GM18505 (cell line): ENCODE results near the gene GRIN2A.

ENCODE experiments used
- ATAC-seq: cut with Tn5 transposase; IDR thresholded peaks from one replicate; pipeline ENCODE4 v1.9.1; 2021; ENCODE audit not compliant: unreplicated experiment
- POLR2A ChIP-seq: IDR thresholded peaks from 4 replicates; pipeline ENCODE4 v1.6.1; 2011; ENCODE audit warnings: borderline replicate concordance; ENCODE audit not compliant: insufficient read depth, insufficient read length; ENCODE audit errors: extremely low read depth

GRIN2A gene

GRCh38 chr16:10172848-10173655 is 9.2 kb downstream of the GRIN2A start:
- ATAC-seq, result no peak
- TF ChIP-seq POLR2A, result no peak

GRCh38 chr16:10171221-10171620 is 11.0 kb downstream of the GRIN2A start:
- no peak for TF ChIP-seq POLR2A
- no peak for ATAC-seq

- no peak for TF ChIP-seq POLR2A
- no peak for ATAC-seq
Measured at GRCh38 chr16:10169904-10170410, 12.3 kb downstream of the GRIN2A start.

GRCh38 chr16:10169031-10169430 is 13.2 kb downstream of the GRIN2A start:
- no peak for ATAC-seq
- TF ChIP-seq POLR2A, result no peak

GRCh38 chr16:10168258-10168657 is 14.0 kb downstream of the GRIN2A start:
- no peak for TF ChIP-seq POLR2A
- no peak for ATAC-seq

GRCh38 chr16:10165643-10166042 is 16.6 kb downstream of the GRIN2A start:
- TF ChIP-seq POLR2A, result no peak
- ATAC-seq, result no peak

- no peak for TF ChIP-seq POLR2A
- ATAC-seq, result no peak
Measured at GRCh38 chr16:10162981-10163380, 19.2 kb downstream of the GRIN2A start.

GRCh38 chr16:10156099-10156498 is 26.1 kb downstream of the GRIN2A start:
- no peak for ATAC-seq
- no peak for TF ChIP-seq POLR2A

GRCh38 chr16:10154389-10154788 is 27.8 kb downstream of the GRIN2A start:
- ATAC-seq, result no peak
- TF ChIP-seq POLR2A, result no peak

GRCh38 chr16:10153985-10154384 is 28.2 kb downstream of the GRIN2A start:
- no peak for TF ChIP-seq POLR2A
- no peak for ATAC-seq

GRCh38 chr16:10151718-10152117 is 30.5 kb downstream of the GRIN2A start:
- no peak for ATAC-seq
- no peak for TF ChIP-seq POLR2A

- TF ChIP-seq POLR2A, result no peak
- ATAC-seq, result no peak
Measured at GRCh38 chr16:10150906-10151305, 31.3 kb downstream of the GRIN2A start.

GRCh38 chr16:10145542-10146035 is 36.6 kb downstream of the GRIN2A start:
- no peak for TF ChIP-seq POLR2A
- no peak for ATAC-seq

- no peak for ATAC-seq
Measured at GRCh38 chr16:10141671-10142070, 40.6 kb downstream of the GRIN2A start.

More at GRCh38 chr16:10141671-10142070, 40.6 kb downstream of the GRIN2A start:
- TF ChIP-seq POLR2A, result no peak
